GM12873 (cell line): ENCODE measurements around the gene AK4.

Source experiments
- CTCF ChIP-seq: IDR thresholded peaks from 2 replicates; pipeline ENCODE4 v1.5.1; 2012; ENCODE audit warnings: low read depth, mild to moderate bottlenecking, moderate library complexity, low read length, control low read depth; ENCODE audit not compliant: insufficient read depth; ENCODE audit errors: missing control alignments

AK4 gene

GRCh38 chr1:65175171-65176055 lies 27.4 kb downstream of the AK4 start:
- TF ChIP-seq CTCF = no peak

GRCh38 chr1:65176056-65176450 lies 28.1 kb downstream of the AK4 start:
- TF ChIP-seq CTCF = no peak

- no peak for TF ChIP-seq CTCF
Measured at GRCh38 chr1:65176591-65176990, 28.6 kb downstream of the AK4 start.

- TF ChIP-seq CTCF = no peak
Measured at GRCh38 chr1:65177457-65177856, 29.5 kb downstream of the AK4 start.

GRCh38 chr1:65178235-65178634 lies 30.2 kb downstream of the AK4 start:
- no peak for TF ChIP-seq CTCF

GRCh38 chr1:65179148-65179547 lies 31.1 kb downstream of the AK4 start:
- TF ChIP-seq CTCF = no peak

GRCh38 chr1:65180977-65181376 lies 33.0 kb downstream of the AK4 start:
- no peak for TF ChIP-seq CTCF
